NB4 (cell line): ENCODE measurements around the gene EEPD1.

Experiments used
- POLR2A ChIP-seq: IDR thresholded peaks from 2 replicates; pipeline ENCODE4 v1.6.1; 2011; ENCODE audit warnings: mild to moderate bottlenecking; ENCODE audit not compliant: insufficient read length; ENCODE audit errors: extremely low read depth
- TF ChIP-seq, protein P1 (sequence below): IDR thresholded peaks from one replicate; pipeline ENCODE4 v1.5.1; 2012; ENCODE audit warnings: low read depth, low read length
- TF ChIP-seq, protein P2 (sequence below): IDR thresholded peaks from 2 replicates; pipeline ENCODE4 v1.6.1; 2011; ENCODE audit warnings: low read depth, low read length

DNA sequence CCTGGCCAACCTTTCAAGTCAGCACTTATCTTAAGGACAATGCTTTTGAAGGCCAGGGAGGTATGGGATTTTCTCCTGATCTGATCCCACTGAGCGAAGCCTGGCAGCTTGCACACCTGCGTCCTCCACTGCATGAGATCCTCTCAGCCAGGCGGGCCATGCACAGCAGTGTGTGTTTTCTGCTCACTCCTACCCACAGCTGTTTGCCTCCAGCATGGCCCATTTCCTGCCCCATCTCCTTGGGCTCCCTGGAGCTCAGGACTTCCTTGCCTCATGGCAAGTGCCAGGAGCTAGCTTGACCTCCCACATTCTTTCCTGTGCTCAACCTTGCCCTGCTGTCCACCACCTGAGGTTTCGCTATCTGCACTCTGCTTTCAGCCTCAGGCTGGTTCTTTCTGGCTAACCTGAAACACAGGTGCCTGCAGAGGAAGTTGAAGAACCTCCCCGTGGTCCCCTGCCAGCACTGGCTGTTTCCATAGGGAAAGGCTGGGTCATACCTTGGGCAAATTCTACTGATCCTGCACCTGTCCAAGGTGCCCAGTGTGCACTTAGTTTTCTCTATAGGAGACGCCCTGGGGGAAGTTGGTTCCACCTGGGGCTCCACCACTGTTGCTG lies 43.9 kb upstream of the EEPD1 start:
- TF ChIP-seq, protein P1, sequence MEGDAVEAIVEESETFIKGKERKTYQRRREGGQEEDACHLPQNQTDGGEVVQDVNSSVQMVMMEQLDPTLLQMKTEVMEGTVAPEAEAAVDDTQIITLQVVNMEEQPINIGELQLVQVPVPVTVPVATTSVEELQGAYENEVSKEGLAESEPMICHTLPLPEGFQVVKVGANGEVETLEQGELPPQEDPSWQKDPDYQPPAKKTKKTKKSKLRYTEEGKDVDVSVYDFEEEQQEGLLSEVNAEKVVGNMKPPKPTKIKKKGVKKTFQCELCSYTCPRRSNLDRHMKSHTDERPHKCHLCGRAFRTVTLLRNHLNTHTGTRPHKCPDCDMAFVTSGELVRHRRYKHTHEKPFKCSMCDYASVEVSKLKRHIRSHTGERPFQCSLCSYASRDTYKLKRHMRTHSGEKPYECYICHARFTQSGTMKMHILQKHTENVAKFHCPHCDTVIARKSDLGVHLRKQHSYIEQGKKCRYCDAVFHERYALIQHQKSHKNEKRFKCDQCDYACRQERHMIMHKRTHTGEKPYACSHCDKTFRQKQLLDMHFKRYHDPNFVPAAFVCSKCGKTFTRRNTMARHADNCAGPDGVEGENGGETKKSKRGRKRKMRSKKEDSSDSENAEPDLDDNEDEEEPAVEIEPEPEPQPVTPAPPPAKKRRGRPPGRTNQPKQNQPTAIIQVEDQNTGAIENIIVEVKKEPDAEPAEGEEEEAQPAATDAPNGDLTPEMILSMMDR: no peak
- no peak for TF ChIP-seq POLR2A
- TF ChIP-seq, protein P2, sequence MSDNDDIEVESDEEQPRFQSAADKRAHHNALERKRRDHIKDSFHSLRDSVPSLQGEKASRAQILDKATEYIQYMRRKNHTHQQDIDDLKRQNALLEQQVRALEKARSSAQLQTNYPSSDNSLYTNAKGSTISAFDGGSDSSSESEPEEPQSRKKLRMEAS: no peak
